Suprapubic skin (tissue), 3 donors: Measurements from ENCODE around the gene CHMP2B.

Source experiments
- POLR2A ChIP-seq, 2 donors: fragments of 450-650 bp; IDR thresholded peaks; one replicate each; pipeline ENCODE4 v1.6.1; 2017; ENCODE audit warnings: antibody characterized with exemption in 2 of 2, mild to moderate bottlenecking in 2 of 2, moderate library complexity in 2 of 2
- TF ChIP-seq, protein P1 (sequence below), 2 donors: fragments of 200-600 bp in 1 of 2; fragments of 450-650 bp in 1 of 2; sonication (generic) in 1 of 2; IDR thresholded peaks; one replicate each; pipeline ENCODE4 v1.5.1; 2016 to 2019; ENCODE audit warnings: antibody characterized with exemption in 2 of 2, mild to moderate bottlenecking in 1 of 2, moderate library complexity in 1 of 2

- no peak for TF ChIP-seq POLR2A (IDR thresholded peaks at IDR 0.05)
- TF ChIP-seq, protein P1, sequence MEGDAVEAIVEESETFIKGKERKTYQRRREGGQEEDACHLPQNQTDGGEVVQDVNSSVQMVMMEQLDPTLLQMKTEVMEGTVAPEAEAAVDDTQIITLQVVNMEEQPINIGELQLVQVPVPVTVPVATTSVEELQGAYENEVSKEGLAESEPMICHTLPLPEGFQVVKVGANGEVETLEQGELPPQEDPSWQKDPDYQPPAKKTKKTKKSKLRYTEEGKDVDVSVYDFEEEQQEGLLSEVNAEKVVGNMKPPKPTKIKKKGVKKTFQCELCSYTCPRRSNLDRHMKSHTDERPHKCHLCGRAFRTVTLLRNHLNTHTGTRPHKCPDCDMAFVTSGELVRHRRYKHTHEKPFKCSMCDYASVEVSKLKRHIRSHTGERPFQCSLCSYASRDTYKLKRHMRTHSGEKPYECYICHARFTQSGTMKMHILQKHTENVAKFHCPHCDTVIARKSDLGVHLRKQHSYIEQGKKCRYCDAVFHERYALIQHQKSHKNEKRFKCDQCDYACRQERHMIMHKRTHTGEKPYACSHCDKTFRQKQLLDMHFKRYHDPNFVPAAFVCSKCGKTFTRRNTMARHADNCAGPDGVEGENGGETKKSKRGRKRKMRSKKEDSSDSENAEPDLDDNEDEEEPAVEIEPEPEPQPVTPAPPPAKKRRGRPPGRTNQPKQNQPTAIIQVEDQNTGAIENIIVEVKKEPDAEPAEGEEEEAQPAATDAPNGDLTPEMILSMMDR (IDR thresholded peaks at IDR 0.05): no peak
These were observed 29.6 kb upstream of the CHMP2B start for GRCh38 chr3:87197531-87197930.
